ENCODE data around the gene CDCA8. TPM values are rescaled to one million over a fixed set of nuclear protein-coding genes. Genes with fewer than 3 reads are reported as not detected.

Gene CDCA8
- total RNA-seq = 6.2 and 17.8 TPM in 2 replicates

GRCh38 chr1:37692078-37692833 lies at the start of gene CDCA8:
CDCA8 (plus strand) TSS chr1:37692516; CDS start chr1:37692691, 175 bp downstream.

Other genes with a start within 250 kb of the CDCA8 start
- 15.0 and 43.6 TPM in 2 replicates for gene ZC3H12A, start 217.9 kb upstream of the CDCA8 start, total RNA-seq
- gene MEAF6, start 177.8 kb upstream of the CDCA8 start, total RNA-seq = 54.8 and 58.7 TPM in 2 replicates
- gene SNIP1, start 138.2 kb upstream of the CDCA8 start, total RNA-seq = 17.7 and 21.2 TPM in 2 replicates
- 8.0 and 12.6 TPM in 2 replicates for gene DNALI1, start 135.6 kb upstream of the CDCA8 start, total RNA-seq
- gene GNL2, start 96.6 kb upstream of the CDCA8 start, total RNA-seq = 23.2 and 40.1 TPM in 2 replicates
- under 0.01 and 0.08 TPM in 2 replicates for gene RSPO1, start 57.6 kb upstream of the CDCA8 start, total RNA-seq
- not detected in 2 replicates for gene EPHA10, start 72.6 kb downstream of the CDCA8 start, total RNA-seq
- gene MANEAL, start 101.3 kb downstream of the CDCA8 start, total RNA-seq = not detected in 2 replicates
- 80.5 and 105 TPM in 2 replicates for gene C1orf122, start 115.3 kb downstream of the CDCA8 start, total RNA-seq
- 18.0 and 24.0 TPM in 2 replicates for gene YRDC, start 115.7 kb downstream of the CDCA8 start, total RNA-seq
- gene MTF1, start 167.1 kb downstream of the CDCA8 start, total RNA-seq = 2.3 and 3.4 TPM in 2 replicates

All from epithelial cell of alveolus of lung (primary cell).